Measurements from ENCODE around the gene STK32C. TPM values are rescaled to one million over a fixed set of nuclear protein-coding genes. Genes with fewer than 3 reads are reported as not detected.

The STK32C gene
- total and polyA plus RNA-seq, 7 donors = 3.6 to 11.7 (median 6.6) TPM

- DNase-seq (peak in 1 of 2 donors; percentile 4), ATAC-seq (no peak)
- 82 to 91% (median 88%) methylated on average over 13 of the region's 13 CpGs for WGBS, 3 donors
- intact Hi-C loops (cut with DNase I) = no loop called here
- Histone ChIP-seq H3K9me3 (no peaks in the 10 kb centered on the region), H3K27ac (no peak overlapping the region), H3K36me3 (ENCODE audit: insufficient read depth in 1 of 2, low read depth in 1 of 2) (no peaks in the 10 kb centered on the region), H3K4me1 (no peaks in the 10 kb centered on the region), H3K4me3 (no peak overlapping the region), H3K27me3 (ENCODE audit: insufficient read depth in 3 of 3, low read length in 2 of 3) (peaks cover 0 to 6% (median 0%) of the 10 kb centered on the region in 3 donors)
- no peak for TF ChIP-seq CTCF (IDR thresholded peaks at IDR 0.05)
These were observed 31.5 kb downstream of the STK32C start for GRCh38 chr10:132276179-132276675.

- Histone ChIP-seq H3K27me3 (ENCODE audit: insufficient read depth in 3 of 3, low read length in 2 of 3) (peaks cover 0 to 6% (median 0%) of the 10 kb centered on the region in 3 donors), H3K4me1 (no peaks in the 10 kb centered on the region), H3K36me3 (ENCODE audit: insufficient read depth in 1 of 2, low read depth in 1 of 2) (no peaks in the 10 kb centered on the region), H3K9me3 (no peaks in the 10 kb centered on the region), H3K4me3 (no peak overlapping the region), H3K27ac (no peak overlapping the region)
- no peak for TF ChIP-seq CTCF (IDR thresholded peaks at IDR 0.05)
- 93 to 94% (median 93%) methylated on average over 26 of the region's 26 CpGs for WGBS, 3 donors
- intact Hi-C loops (cut with DNase I) = no loop called here
- ATAC-seq (no peak), DNase-seq (peak in 1 of 2 donors; percentile 9)
These were observed 32.1 kb downstream of the STK32C start for GRCh38 chr10:132275426-132276178.

GRCh38 chr10:132274986-132275385 lies 32.8 kb downstream of the STK32C start:
- H3K9me3 ChIP-seq = no peaks in the 10 kb centered on the region
- intact Hi-C loops (cut with DNase I) = no loop called here
- 86 to 90% (median 89%) methylated on average over 6 to 9 of the region's 9 CpGs for whole genome bisulfite sequencing, 3 donors
- ATAC-seq (no peak), DNase-seq (peak in 1 of 2 donors; percentile 10)
- H3K27me3 ChIP-seq (ENCODE audit: insufficient read depth in 3 of 3, low read length in 2 of 3) = peaks cover 0 to 6% (median 0%) of the 10 kb centered on the region in 3 donors
- H3K36me3 ChIP-seq (ENCODE audit: insufficient read depth in 1 of 2, low read depth in 1 of 2) = no peaks in the 10 kb centered on the region
- H3K4me3 ChIP-seq = no peak overlapping the region
- no peak for TF ChIP-seq CTCF (IDR thresholded peaks at IDR 0.05)
- no peaks in the 10 kb centered on the region for H3K4me1 ChIP-seq
- H3K27ac ChIP-seq = no peak overlapping the region

DNA sequence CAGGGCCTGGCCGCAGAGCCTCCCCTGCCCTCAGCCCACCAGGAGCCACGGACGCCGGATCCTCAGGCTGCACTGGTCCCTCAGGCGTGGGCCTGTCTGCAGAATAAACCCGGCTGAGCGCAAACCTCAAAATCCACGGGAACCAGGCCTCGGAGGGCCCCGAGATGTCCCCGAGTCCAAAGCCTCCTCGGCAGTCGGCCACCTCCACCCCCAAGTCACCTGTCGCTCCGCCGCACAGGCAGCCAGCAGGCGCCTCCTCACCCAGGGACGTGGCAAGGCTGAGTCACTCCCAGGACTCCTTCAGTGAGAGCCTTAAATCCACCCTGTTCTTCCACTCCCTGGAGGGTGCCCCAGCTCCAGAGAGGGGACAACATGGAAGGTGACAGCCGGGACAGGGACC lies 33.2 kb downstream of the STK32C start:
- WGBS, 3 donors = 83 to 85% (median 84%) methylated on average over 19 of the region's 19 CpGs
- Histone ChIP-seq H3K4me1 (no peaks in the 10 kb centered on the region), H3K9me3 (no peaks in the 10 kb centered on the region), H3K36me3 (ENCODE audit: insufficient read depth in 1 of 2, low read depth in 1 of 2) (no peaks in the 10 kb centered on the region), H3K27ac (no peak overlapping the region), H3K4me3 (no peak overlapping the region), H3K27me3 (ENCODE audit: insufficient read depth in 3 of 3, low read length in 2 of 3) (peaks cover 0 to 6% (median 0%) of the 10 kb centered on the region in 3 donors)
- DNase-seq (peak in 1 of 2 donors; percentile 6), ATAC-seq (no peak)
- intact Hi-C loops (cut with DNase I) = no loop called here
- TF ChIP-seq CTCF (IDR thresholded peaks at IDR 0.05) = no peak
